Caco-2 (cell line): ENCODE data around the gene TMEM237. TPM values are rescaled to one million over a fixed set of nuclear protein-coding genes. Genes with fewer than 3 reads are reported as not detected.

Experiments used
- BruUV-seq: library from RNA; stranded (reverse); fragments of 400-500 nt; replicated peaks from 2 replicates; lab custom pipeline; 2021; lab: Mats Ljungman, UMichigan
- CTCF ChIA-PET: fragments of 300-600 bp; sonication (Branson Sonifier 250); formaldehyde crosslinking; loops from one replicate; lab custom pipeline; 2022; ENCODE audit warnings: antibody characterized with exemption; lab: Charles Lee
- POLR2A ChIA-PET: fragments of 300-600 bp; sonication (Branson Sonifier 250); formaldehyde crosslinking; loops from one replicate; lab custom pipeline; 2022; ENCODE audit warnings: antibody characterized with exemption; lab: Charles Lee
- DNase-seq, 2 experiments: peaks; one replicate each; pipeline versions ENCODE4 v3.0.0 to v3.0.0-alpha.2; 2020 to 2022
- H3K27me3 ChIP-seq: replicated peaks from 2 replicates; pipeline ENCODE4 v1.6.0; 2011; ENCODE audit warnings: low read length; ENCODE audit not compliant: control insufficient read depth, insufficient read depth
- H3K36me3 ChIP-seq: 2 replicates; pipeline ENCODE4 v1.5.1; 2011; ENCODE audit warnings: low read length; ENCODE audit not compliant: control insufficient read depth, insufficient read depth
- H3K4me1 ChIP-seq: fragments of 250-450 bp; sonication (Bioruptor Pico); 2 replicates; pipeline ENCODE4 v1.5.1; 2020; ENCODE audit warnings: mild to moderate bottlenecking
- H3K4me3 ChIP-seq: 2 replicates; pipeline ENCODE4 v1.5.1; 2011; ENCODE audit warnings: low read depth, mild to moderate bottlenecking, control low read depth, low read length
- H3K9me3 ChIP-seq: fragments of 250-450 bp; sonication (Bioruptor Pico); 2 replicates; pipeline ENCODE4 v1.5.1; 2020; ENCODE audit warnings: mild to moderate bottlenecking, moderate library complexity
- H3K27ac Mint-ChIP-seq: one replicate; pipeline ENCODE4 v1.8.0; 2022; ENCODE audit warnings: mixed read lengths; ENCODE audit not compliant: unreplicated experiment
- H3K27me3 Mint-ChIP-seq: one replicate; pipeline ENCODE4 v1.8.0; 2022; ENCODE audit warnings: mixed read lengths; ENCODE audit not compliant: insufficient read depth, unreplicated experiment
- H3K36me3 Mint-ChIP-seq: one replicate; pipeline ENCODE4 v1.8.0; 2022; ENCODE audit warnings: mild to moderate bottlenecking, mixed read lengths; ENCODE audit not compliant: insufficient read depth, unreplicated experiment
- H3K4me1 Mint-ChIP-seq: one replicate; pipeline ENCODE4 v1.8.0; 2022; ENCODE audit warnings: low read depth, mixed read lengths; ENCODE audit not compliant: unreplicated experiment
- H3K4me3 Mint-ChIP-seq: one replicate; pipeline ENCODE4 v1.8.0; 2022; ENCODE audit warnings: mild to moderate bottlenecking, moderate library complexity, mixed read lengths; ENCODE audit not compliant: unreplicated experiment
- H3K9me3 Mint-ChIP-seq: one replicate; pipeline ENCODE4 v1.8.0; 2022; ENCODE audit warnings: mixed read lengths; ENCODE audit not compliant: unreplicated experiment
- intact Hi-C: fragments of 100-400 bp; cut with micrococcal nuclease; formaldehyde crosslinking; loops from one replicate; pipeline ENCODE4 v1.10.0; 2022; ENCODE audit not compliant: unreplicated experiment
- total RNA-seq: library from RNA; stranded (reverse); gene quantifications from 2 replicates; pipeline ENCODE4 v1.2.3, GENCODE V29; 2022
- TF ChIP-seq, protein P1 (sequence below), 2 experiments: fragments of 200-600 bp in 1 of 2; IDR thresholded peaks; 1 replicate in 1 of 2; 2 replicates in 1 of 2; pipeline versions ENCODE4 v1.5.1 to v1.8.0; 2011 to 2022; ENCODE audit warnings: antibody characterized with exemption in 1 of 2, control low read depth in 1 of 2, inconsistent platforms in 1 of 2, low read depth in 1 of 2, low read length in 1 of 2, mild to moderate bottlenecking in 1 of 2, moderate library complexity in 1 of 2; ENCODE audit not compliant: insufficient read depth in 1 of 2, severe bottlenecking in 1 of 2, unreplicated experiment in 1 of 2

TMEM237 gene
- total RNA-seq, 1 experiment from 2014 or later, result 26.5 TPM

DNA sequence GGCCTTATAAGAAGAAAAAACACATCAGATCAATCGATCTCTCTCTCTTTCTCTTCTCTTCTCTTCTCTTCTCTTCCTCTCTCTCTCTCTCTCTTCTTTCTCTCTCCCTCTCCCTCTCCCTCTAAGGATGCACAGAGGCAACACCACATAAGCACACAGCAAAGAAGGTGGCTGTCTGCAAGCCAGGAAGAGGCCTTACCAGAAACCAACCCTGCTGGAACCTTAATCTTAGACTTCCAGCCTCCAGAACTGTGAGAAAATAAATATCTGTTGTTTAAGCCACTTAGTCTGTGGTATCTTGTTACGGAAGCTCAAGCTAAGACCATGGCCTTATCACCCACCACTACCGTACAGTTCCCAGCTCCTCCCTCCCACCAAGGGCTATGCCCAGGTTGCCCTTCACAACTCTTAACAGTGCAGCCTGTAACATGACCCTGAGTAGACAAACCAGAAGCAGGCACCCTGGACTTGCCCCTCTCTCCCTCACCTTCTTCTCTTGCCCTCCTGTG, 25.2 kb upstream of the TMEM237 start:
- TF ChIP-seq, protein P1, sequence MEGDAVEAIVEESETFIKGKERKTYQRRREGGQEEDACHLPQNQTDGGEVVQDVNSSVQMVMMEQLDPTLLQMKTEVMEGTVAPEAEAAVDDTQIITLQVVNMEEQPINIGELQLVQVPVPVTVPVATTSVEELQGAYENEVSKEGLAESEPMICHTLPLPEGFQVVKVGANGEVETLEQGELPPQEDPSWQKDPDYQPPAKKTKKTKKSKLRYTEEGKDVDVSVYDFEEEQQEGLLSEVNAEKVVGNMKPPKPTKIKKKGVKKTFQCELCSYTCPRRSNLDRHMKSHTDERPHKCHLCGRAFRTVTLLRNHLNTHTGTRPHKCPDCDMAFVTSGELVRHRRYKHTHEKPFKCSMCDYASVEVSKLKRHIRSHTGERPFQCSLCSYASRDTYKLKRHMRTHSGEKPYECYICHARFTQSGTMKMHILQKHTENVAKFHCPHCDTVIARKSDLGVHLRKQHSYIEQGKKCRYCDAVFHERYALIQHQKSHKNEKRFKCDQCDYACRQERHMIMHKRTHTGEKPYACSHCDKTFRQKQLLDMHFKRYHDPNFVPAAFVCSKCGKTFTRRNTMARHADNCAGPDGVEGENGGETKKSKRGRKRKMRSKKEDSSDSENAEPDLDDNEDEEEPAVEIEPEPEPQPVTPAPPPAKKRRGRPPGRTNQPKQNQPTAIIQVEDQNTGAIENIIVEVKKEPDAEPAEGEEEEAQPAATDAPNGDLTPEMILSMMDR (IDR thresholded peaks at IDR 0.05; ENCODE audit: insufficient read depth in 1 of 2, low read depth in 1 of 2, low read length in 1 of 2, severe bottlenecking in 1 of 2, unreplicated experiment in 1 of 2), result no peak
- Mint-ChIP-seq H3K27ac (no peak overlapping the region), H3K4me1 (no peaks in the 10 kb centered on the region), H3K4me3 (no peak overlapping the region), H3K9me3 (no peaks in the 10 kb centered on the region), H3K27me3 (peaks cover 6% of the 10 kb centered on the region), H3K36me3 (no peaks in the 10 kb centered on the region)
- Histone ChIP-seq H3K4me3 (no peak overlapping the region), H3K9me3 (no peaks in the 10 kb centered on the region), H3K27me3 (no peaks in the 10 kb centered on the region), H3K36me3 (no peaks in the 10 kb centered on the region), H3K4me1 (no peaks in the 10 kb centered on the region)
- POLR2A ChIA-PET, result no interaction called here
- no TSS peak for BruUV-seq
- DNase-seq, result no peak
- CTCF ChIA-PET, result no interaction called here
- intact Hi-C loops, result no loop called here

DNA sequence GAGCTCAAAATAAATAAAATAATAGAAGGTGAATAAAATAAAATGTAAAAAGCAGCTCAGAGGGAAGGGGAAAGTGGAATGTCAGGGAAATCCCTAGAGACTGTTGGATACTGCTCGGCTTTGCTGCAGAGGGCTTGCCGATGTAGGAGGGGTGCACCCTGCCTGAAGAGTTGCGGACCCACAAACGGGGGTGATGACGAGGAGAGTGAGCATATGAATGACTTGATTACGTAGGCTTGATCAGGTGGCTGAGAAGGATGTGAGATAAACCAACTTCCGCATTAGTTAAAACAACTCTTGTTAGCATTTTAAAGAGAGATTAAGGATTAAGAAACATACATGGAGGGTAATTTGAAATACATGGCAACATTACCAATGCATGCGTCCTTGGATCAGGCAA, 21.0 kb upstream of the TMEM237 start:
- H3K9me3 ChIP-seq, result no peaks in the 10 kb centered on the region
- intact Hi-C loops, result no loop called here
- no peaks in the 10 kb centered on the region for H3K27me3 Mint-ChIP-seq
- no peaks in the 10 kb centered on the region for H3K4me1 Mint-ChIP-seq
- CTCF ChIA-PET, result no interaction called here
- no peak for DNase-seq
- H3K4me3 Mint-ChIP-seq, result no peak overlapping the region
- no peaks in the 10 kb centered on the region for H3K9me3 Mint-ChIP-seq
- no peak overlapping the region for H3K4me3 ChIP-seq
- H3K27me3 ChIP-seq, result no peaks in the 10 kb centered on the region
- H3K36me3 Mint-ChIP-seq, result no peaks in the 10 kb centered on the region
- no peaks in the 10 kb centered on the region for H3K4me1 ChIP-seq
- H3K36me3 ChIP-seq, result no peaks in the 10 kb centered on the region
- TF ChIP-seq, protein P1 (IDR thresholded peaks at IDR 0.05; ENCODE audit: insufficient read depth in 1 of 2, low read depth in 1 of 2, low read length in 1 of 2, severe bottlenecking in 1 of 2, unreplicated experiment in 1 of 2), result no peak
- BruUV-seq, result no TSS peak
- no peak overlapping the region for H3K27ac Mint-ChIP-seq
- POLR2A ChIA-PET, result no interaction called here

DNA sequence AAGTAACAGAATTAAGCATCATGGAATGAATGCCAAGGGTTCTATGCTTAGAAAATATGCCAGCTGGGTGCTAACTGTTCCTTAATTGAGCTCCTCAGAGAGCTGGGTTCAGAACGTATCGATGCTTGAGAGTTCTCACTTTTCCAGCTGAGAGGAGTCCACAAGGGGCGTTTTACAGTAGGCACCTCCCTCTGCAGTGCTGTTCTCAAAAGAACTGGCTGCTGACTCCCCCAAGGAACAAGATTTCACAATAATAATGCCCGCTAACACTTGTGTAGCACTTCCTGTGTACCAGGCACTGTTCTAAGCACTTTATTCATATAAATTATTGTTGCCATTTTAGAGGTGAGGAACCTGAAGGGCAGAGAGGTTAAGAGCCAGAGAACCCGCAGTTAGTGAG, 18.1 kb upstream of the TMEM237 start:
- H3K27me3 Mint-ChIP-seq, result peaks cover 5% of the 10 kb centered on the region
- H3K4me3 ChIP-seq, result no peak overlapping the region
- CTCF ChIA-PET, result no interaction called here
- no peaks in the 10 kb centered on the region for H3K9me3 ChIP-seq
- intact Hi-C loops, result no loop called here
- no peaks in the 10 kb centered on the region for H3K36me3 Mint-ChIP-seq
- H3K4me3 Mint-ChIP-seq, result no peak overlapping the region
- BruUV-seq, result no TSS peak
- H3K27ac Mint-ChIP-seq, result no peak overlapping the region
- TF ChIP-seq, protein P1 (IDR thresholded peaks at IDR 0.05; ENCODE audit: insufficient read depth in 1 of 2, low read depth in 1 of 2, low read length in 1 of 2, severe bottlenecking in 1 of 2, unreplicated experiment in 1 of 2), result no peak
- H3K36me3 ChIP-seq, result no peaks in the 10 kb centered on the region
- DNase-seq, result no peak
- POLR2A ChIA-PET, result no interaction called here
- H3K4me1 Mint-ChIP-seq, result no peaks in the 10 kb centered on the region
- no peaks in the 10 kb centered on the region for H3K27me3 ChIP-seq
- no peaks in the 10 kb centered on the region for H3K9me3 Mint-ChIP-seq
- H3K4me1 ChIP-seq, result no peaks in the 10 kb centered on the region
